Esophagus muscularis mucosa (tissue), 4 donors: ENCODE results near the gene ARPC1B. TPM values are rescaled to one million over a fixed set of nuclear protein-coding genes. Genes with fewer than 3 reads are reported as not detected.

Experiments
- DNase-seq: peaks from one replicate; pipeline ENCODE4 v3.0.0-alpha.2; 2017; ENCODE audit errors: extremely low spot score
- H3K27ac ChIP-seq, 4 donors: fragments of 200-600 bp; sonication (generic); replicated peaks in 1 of 4; 1 replicate in 3 of 4; 2 replicates in 1 of 4; pipeline ENCODE4 v1.5.1; 2016 to 2019; ENCODE audit warnings: mild to moderate bottlenecking in 1 of 4
- H3K27me3 ChIP-seq, 4 donors: fragments of 200-600 bp; sonication (generic); one replicate each; pipeline versions ENCODE4 v1.5.1 to v1.6.0; 2016 to 2019
- H3K36me3 ChIP-seq, 4 donors: fragments of 200-600 bp; sonication (generic); one replicate each; pipeline ENCODE4 v1.5.1; 2016 to 2019
- H3K4me1 ChIP-seq, 4 donors: fragments of 200-600 bp; sonication (generic); one replicate each; pipeline ENCODE4 v1.5.1; 2016 to 2019
- H3K4me3 ChIP-seq, 4 donors: fragments of 200-600 bp; sonication (generic); 1 replicate in 2 of 4; 2 replicates in 2 of 4; pipeline ENCODE4 v1.5.1; 2016 to 2019; ENCODE audit warnings: mild to moderate bottlenecking in 4 of 4, moderate library complexity in 1 of 4
- H3K9me3 ChIP-seq, 4 donors: fragments of 200-600 bp; sonication (generic); 1 replicate in 3 of 4; 2 replicates in 1 of 4; pipeline ENCODE4 v1.5.1; 2016 to 2019
- EP300 ChIP-seq: sonication (generic); formaldehyde crosslinking; IDR thresholded peaks from one replicate; pipeline ENCODE4 v1.6.1; 2017; ENCODE audit warnings: antibody characterized with exemption
- POLR2A ChIP-seq: fragments of 450-650 bp; IDR thresholded peaks from one replicate; pipeline ENCODE4 v1.6.1; 2017; ENCODE audit warnings: antibody characterized with exemption, moderate library complexity, mild to moderate bottlenecking, low read depth
- POLR2AphosphoS5 ChIP-seq, 2 donors: sonication (generic); formaldehyde crosslinking; IDR thresholded peaks; one replicate each; pipeline ENCODE4 v1.6.1; 2017; ENCODE audit warnings: antibody characterized with exemption in 2 of 2
- WGBS: methylation state at CpG from one replicate; pipeline ENCODE4 v1.1.5; 2018; 5-methylcytosine and 5-hydroxymethylcytosine counted together
- intact Hi-C: fragments of 100-400 bp; cut with DNase I; formaldehyde crosslinking; loops from one replicate; pipeline ENCODE4 v1.15.1; 2023
- total RNA-seq, 4 donors: library from RNA; depleted of rRNA; stranded (reverse); fragments of >200 nt; gene quantifications; one replicate each; pipeline versions ENCODE4 v1.1.0 to v1.2.1, GENCODE V29; 2016
- TF ChIP-seq, protein P1 (sequence below), 3 experiments: fragments of 200-600 bp in 2 of 3; fragments of 450-650 bp in 1 of 3; sonication (generic) in 2 of 3; IDR thresholded peaks; one replicate each; pipeline ENCODE4 v1.5.1; 2017 to 2019; ENCODE audit warnings: antibody characterized with exemption in 3 of 3, mild to moderate bottlenecking in 2 of 3, moderate library complexity in 1 of 3

Gene ARPC1B
- total RNA-seq, 4 donors from 2014 or later = 101 to 153 (median 134) TPM

DNA sequence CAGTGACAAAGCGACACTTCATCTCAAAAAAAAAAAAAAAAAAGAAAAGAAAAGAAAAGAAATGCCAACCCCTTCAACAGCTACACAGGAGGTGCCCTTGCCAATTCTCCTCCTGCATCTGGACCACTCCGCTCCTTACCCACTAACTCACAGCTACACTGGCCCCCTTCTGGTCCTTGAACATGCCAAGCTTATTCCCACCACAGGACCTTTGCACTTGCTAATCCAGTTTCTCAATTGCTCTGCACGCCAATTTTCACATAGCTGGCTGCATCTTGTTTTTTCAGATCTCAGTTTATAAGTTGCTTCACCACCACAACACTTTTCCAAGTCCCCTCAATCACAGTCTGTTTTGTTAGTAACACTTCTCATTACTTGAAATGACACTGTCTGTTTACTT is 28.3 kb downstream of the ARPC1B start:
- TF ChIP-seq, protein P1, sequence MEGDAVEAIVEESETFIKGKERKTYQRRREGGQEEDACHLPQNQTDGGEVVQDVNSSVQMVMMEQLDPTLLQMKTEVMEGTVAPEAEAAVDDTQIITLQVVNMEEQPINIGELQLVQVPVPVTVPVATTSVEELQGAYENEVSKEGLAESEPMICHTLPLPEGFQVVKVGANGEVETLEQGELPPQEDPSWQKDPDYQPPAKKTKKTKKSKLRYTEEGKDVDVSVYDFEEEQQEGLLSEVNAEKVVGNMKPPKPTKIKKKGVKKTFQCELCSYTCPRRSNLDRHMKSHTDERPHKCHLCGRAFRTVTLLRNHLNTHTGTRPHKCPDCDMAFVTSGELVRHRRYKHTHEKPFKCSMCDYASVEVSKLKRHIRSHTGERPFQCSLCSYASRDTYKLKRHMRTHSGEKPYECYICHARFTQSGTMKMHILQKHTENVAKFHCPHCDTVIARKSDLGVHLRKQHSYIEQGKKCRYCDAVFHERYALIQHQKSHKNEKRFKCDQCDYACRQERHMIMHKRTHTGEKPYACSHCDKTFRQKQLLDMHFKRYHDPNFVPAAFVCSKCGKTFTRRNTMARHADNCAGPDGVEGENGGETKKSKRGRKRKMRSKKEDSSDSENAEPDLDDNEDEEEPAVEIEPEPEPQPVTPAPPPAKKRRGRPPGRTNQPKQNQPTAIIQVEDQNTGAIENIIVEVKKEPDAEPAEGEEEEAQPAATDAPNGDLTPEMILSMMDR (IDR thresholded peaks at IDR 0.05) = no peak
- no peak for TF ChIP-seq POLR2AphosphoS5 (IDR thresholded peaks at IDR 0.05)
- TF ChIP-seq POLR2A = no peak
- no peak for TF ChIP-seq EP300
- WGBS = 88% methylated on average over 3 of the region's 3 CpGs
- peaks cover 35 to 41% (median 38%) of the 10 kb centered on the region in 4 donors for H3K4me1 ChIP-seq
- H3K4me3 ChIP-seq = no peak overlapping the region
- no peak overlapping the region for H3K27ac ChIP-seq
- intact Hi-C loops = no loop called here
- no peaks in the 10 kb centered on the region for H3K27me3 ChIP-seq
- H3K9me3 ChIP-seq = no peaks in the 10 kb centered on the region
- DNase-seq = no peak
- H3K36me3 ChIP-seq = peaks cover 54 to 74% (median 70%) of the 10 kb centered on the region in 4 donors

DNA sequence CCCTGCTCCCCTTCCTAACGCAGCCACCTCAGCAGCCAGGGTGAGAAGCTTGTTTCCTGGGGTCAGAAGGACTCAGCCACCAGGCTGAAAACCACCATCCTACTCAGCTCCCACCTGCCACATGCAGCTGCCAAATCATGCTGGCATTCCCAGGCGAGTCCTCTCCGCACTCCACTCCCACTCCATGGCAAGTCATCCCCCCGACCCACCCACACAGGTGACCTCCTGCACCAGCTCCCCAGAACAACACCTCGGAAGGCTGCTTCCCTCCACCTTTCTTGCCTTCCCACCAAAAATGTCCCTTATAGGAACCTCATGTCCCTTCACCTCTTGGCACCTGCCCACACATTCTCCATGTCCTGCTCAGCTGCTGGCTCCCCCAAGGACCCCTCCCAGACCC is 29.2 kb downstream of the ARPC1B start:
- H3K27ac ChIP-seq = no peak overlapping the region
- H3K27me3 ChIP-seq = no peaks in the 10 kb centered on the region
- TF ChIP-seq, protein P1 (IDR thresholded peaks at IDR 0.05) = no peak
- TF ChIP-seq POLR2A = no peak
- no peak for TF ChIP-seq EP300
- TF ChIP-seq POLR2AphosphoS5 (IDR thresholded peaks at IDR 0.05) = no peak
- peaks cover 35 to 43% (median 38%) of the 10 kb centered on the region in 4 donors for H3K4me1 ChIP-seq
- H3K4me3 ChIP-seq = no peak overlapping the region
- intact Hi-C loops = no loop called here
- peaks cover 48 to 65% (median 61%) of the 10 kb centered on the region in 4 donors for H3K36me3 ChIP-seq
- DNase-seq = no peak
- 85% methylated on average over 5 of the region's 5 CpGs for WGBS
- no peaks in the 10 kb centered on the region for H3K9me3 ChIP-seq

DNA sequence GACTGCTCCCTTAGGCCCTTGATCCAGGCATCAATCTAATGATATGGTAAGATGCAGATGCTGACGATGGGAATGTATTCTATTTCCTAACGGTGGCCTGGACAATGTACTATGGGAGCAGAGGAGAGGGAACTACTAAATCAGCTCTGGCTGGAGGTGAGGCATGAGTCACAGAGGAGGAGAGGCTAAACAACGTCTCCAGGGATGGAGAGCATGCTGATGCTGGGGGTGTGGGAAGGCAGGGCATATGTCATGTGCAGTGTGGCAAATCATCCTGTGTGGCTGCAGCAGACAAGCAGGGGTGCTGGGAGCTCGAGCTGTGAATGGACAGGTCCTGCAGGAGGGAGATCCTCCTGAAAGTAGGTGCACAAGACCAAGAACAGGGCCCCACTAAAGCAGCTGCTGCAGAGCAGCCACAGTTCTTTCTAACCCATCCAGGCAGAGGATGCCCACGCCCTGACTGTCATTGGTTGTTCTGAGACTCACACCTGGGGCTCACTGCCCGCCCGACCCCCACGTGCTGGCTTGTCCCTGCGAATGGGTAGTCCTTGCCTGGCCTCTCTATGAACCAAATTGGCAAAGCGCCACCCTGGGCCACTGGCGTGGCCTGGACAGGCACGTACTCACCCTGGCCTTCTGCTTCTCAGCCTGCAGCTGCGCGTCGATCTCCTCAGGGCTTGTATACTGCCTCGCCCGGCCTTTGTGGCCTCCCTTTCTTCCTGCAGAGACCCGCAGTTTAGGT is 29.9 kb downstream of the ARPC1B start:
- no peak overlapping the region for H3K27ac ChIP-seq
- intact Hi-C loops = no loop called here
- peaks cover 42 to 59% (median 55%) of the 10 kb centered on the region in 4 donors for H3K36me3 ChIP-seq
- peaks cover 36 to 45% (median 39%) of the 10 kb centered on the region in 4 donors for H3K4me1 ChIP-seq
- no peak for DNase-seq
- 84% methylated on average over 18 of the region's 18 CpGs for WGBS
- H3K27me3 ChIP-seq = no peaks in the 10 kb centered on the region
- H3K9me3 ChIP-seq = no peaks in the 10 kb centered on the region
- H3K4me3 ChIP-seq = no peak overlapping the region
- no peak for TF ChIP-seq POLR2AphosphoS5 (IDR thresholded peaks at IDR 0.05)
- no peak for TF ChIP-seq EP300
- TF ChIP-seq, protein P1 (IDR thresholded peaks at IDR 0.05) = no peak
- no peak for TF ChIP-seq POLR2A

DNA sequence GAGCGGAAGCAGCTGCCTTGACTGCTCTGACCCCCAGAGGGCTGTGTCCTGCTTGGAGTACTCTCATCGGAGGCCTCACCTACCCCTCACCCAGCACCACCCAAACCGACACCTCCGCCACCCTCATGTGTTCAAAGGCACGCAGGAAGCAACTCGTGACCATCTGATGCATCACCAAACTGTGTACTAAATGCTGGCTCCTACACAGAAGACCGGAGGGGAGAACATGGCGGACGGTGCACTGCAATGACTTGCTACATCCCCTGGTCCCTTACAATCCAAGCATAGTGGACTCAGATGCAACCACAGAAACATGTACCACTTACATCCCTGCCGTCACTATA is 30.4 kb downstream of the ARPC1B start:
- H3K36me3 ChIP-seq = peaks cover 36 to 53% (median 50%) of the 10 kb centered on the region in 4 donors
- TF ChIP-seq, protein P1 (IDR thresholded peaks at IDR 0.05) = no peak
- TF ChIP-seq POLR2A (no peak), POLR2AphosphoS5 (IDR thresholded peaks at IDR 0.05) (no peak), EP300 (no peak)
- H3K4me1 ChIP-seq = peaks cover 41 to 51% (median 45%) of the 10 kb centered on the region in 4 donors
- DNase-seq = no peak
- intact Hi-C loops = loop anchor here (5.0 kb wide), 1 partner anchor 38 kb away; no protein-coding TSS in a partner anchor
- no peak overlapping the region for H3K4me3 ChIP-seq
- H3K27ac ChIP-seq = no peak overlapping the region
- 85% methylated on average over 9 of the region's 10 CpGs for WGBS
- no peaks in the 10 kb centered on the region for H3K9me3 ChIP-seq
- H3K27me3 ChIP-seq = no peaks in the 10 kb centered on the region
